HepG2 (cell line): Measurements from ENCODE around the gene ROBO3. TPM values are rescaled to one million over a fixed set of nuclear protein-coding genes. Genes with fewer than 3 reads are reported as not detected.

ENCODE experiments used
- ATAC-seq: fragments of 200-7000 bp; cut with Tn5 transposase; 3 replicates; pipeline ENCODE4 v1.9.1; 2020; ENCODE audit warnings: mild to moderate bottlenecking, moderate library complexity
- BruUV-seq: library from RNA; stranded (reverse); fragments of 400-500 nt; replicated peaks from 2 replicates; lab custom pipeline; 2021; lab: Mats Ljungman, UMichigan
- CTCF ChIA-PET: fragments of 300-600 bp; formaldehyde crosslinking; extraction: SDS; loops from one replicate; lab custom pipeline; 2021; ENCODE audit warnings: low total read pairs, inconsistent platforms, low intra/inter-chr PET ratio; lab: Yijun Ruan, JAX
- POLR2A ChIA-PET: fragments of 350-600 bp; sonication (Branson Sonifier 250); formaldehyde crosslinking; loops from one replicate; lab custom pipeline; 2020; ENCODE audit warnings: antibody characterized with exemption, inconsistent platforms; lab: Yijun Ruan, JAX
- DNase-seq: peaks from one replicate; pipeline ENCODE4 v3.0.0-alpha.2; 2015; ENCODE audit warnings: low spot score
- FAIRE-seq: peaks from 3 replicates; lab custom pipeline; 2011; peaks lifted over from hg19 to GRCh38; lab: Jason Lieb, UNC
- H2AFZ ChIP-seq: one replicate; pipeline ENCODE4 v1.6.1; 2011; ENCODE audit warnings: low read length, inconsistent platforms
- H3K27ac ChIP-seq: fragments of 300-600 bp; 3 replicates; pipeline ENCODE4 v1.8.0; 2011; ENCODE audit warnings: mixed run types, mild to moderate bottlenecking, mixed read lengths, low read length, inconsistent platforms; ENCODE audit not compliant: insufficient read depth; ENCODE audit errors: extremely low read length
- H3K27me3 ChIP-seq, 2 experiments: fragments of 200-600 bp in 1 of 2; 2 replicates in 1 of 2; 3 replicates in 1 of 2; pipeline versions ENCODE4 v1.6.0 to v1.8.0; 2011; ENCODE audit warnings: low read length in 2 of 2, mild to moderate bottlenecking in 2 of 2, moderate library complexity in 2 of 2, inconsistent platforms in 1 of 2; ENCODE audit not compliant: insufficient read depth in 2 of 2, control insufficient read depth in 1 of 2
- H3K36me3 ChIP-seq, 2 experiments: fragments of 200-600 bp in 1 of 2; replicated peaks in 1 of 2; 2 replicates in 1 of 2; 3 replicates in 1 of 2; pipeline versions ENCODE4 v1.5.1 to v1.8.0; 2011; ENCODE audit warnings: low read length in 2 of 2, inconsistent platforms in 1 of 2; ENCODE audit not compliant: insufficient read depth in 2 of 2, control insufficient read depth in 1 of 2
- H3K4me1 ChIP-seq: 2 replicates; pipeline ENCODE4 v1.5.1; 2012; ENCODE audit warnings: low read length, inconsistent platforms; ENCODE audit not compliant: insufficient read depth
- H3K4me2 ChIP-seq: 2 replicates; pipeline ENCODE4 v1.6.0; 2011; ENCODE audit warnings: low read depth, low read length, inconsistent platforms
- H3K4me3 ChIP-seq, 3 experiments: fragments of 200-600 bp in 1 of 3; sonication (generic), shearing (Covaris generic) in 1 of 3; replicated peaks in 1 of 3; 2 replicates each; pipeline ENCODE4 v1.5.1; 2011 to 2016; ENCODE audit warnings: low read length in 3 of 3, inconsistent platforms in 2 of 3, low read depth in 2 of 3, mild to moderate bottlenecking in 2 of 3, control low read depth in 1 of 3, mixed read lengths in 1 of 3; ENCODE audit not compliant: insufficient read depth in 1 of 3
- H3K79me2 ChIP-seq: one replicate; pipeline ENCODE4 v1.6.1; 2011; ENCODE audit warnings: low read length, inconsistent platforms; ENCODE audit not compliant: insufficient read depth
- H3K9ac ChIP-seq: 2 replicates; pipeline ENCODE4 v1.6.0; 2011; ENCODE audit warnings: mild to moderate bottlenecking, low read depth, low read length, inconsistent platforms; ENCODE audit not compliant: insufficient read depth
- H3K9me3 ChIP-seq: 2 replicates; pipeline ENCODE4 v1.5.1; 2012; ENCODE audit warnings: mild to moderate bottlenecking, low read length
- H4K20me1 ChIP-seq: 2 replicates; pipeline ENCODE4 v1.6.0; 2011; ENCODE audit warnings: inconsistent platforms, mild to moderate bottlenecking, low read length, moderate library complexity; ENCODE audit not compliant: insufficient read depth
- ATM ChIP-seq: fragments of 450-650 bp; IDR thresholded peaks from 2 replicates; pipeline ENCODE4 v1.7.1; 2017; ENCODE audit warnings: mild to moderate bottlenecking, borderline replicate concordance
- KDM3A ChIP-seq: IDR thresholded peaks from 2 replicates; pipeline ENCODE4 v1.6.1; 2018; ENCODE audit warnings: low read depth, missing compliant biosample characterization
- RXRB ChIP-seq: IDR thresholded peaks from 2 replicates; pipeline ENCODE4 v1.6.1; 2016; ENCODE audit warnings: borderline replicate concordance, missing genetic modification reagents, missing compliant biosample characterization
- ZBTB38 ChIP-seq: sonication (generic); formaldehyde crosslinking; IDR thresholded peaks from 2 replicates; pipeline ENCODE4 v1.5.1; 2020; ENCODE audit warnings: mild to moderate bottlenecking, missing genetic modification reagents
- ZNF33B ChIP-seq: sonication (generic); formaldehyde crosslinking; IDR thresholded peaks from 2 replicates; pipeline ENCODE4 v1.5.1; 2020; ENCODE audit warnings: mild to moderate bottlenecking, missing genetic modification reagents
- ZNF501 ChIP-seq: sonication (generic); formaldehyde crosslinking; IDR thresholded peaks from 2 replicates; pipeline ENCODE4 v1.5.1; 2020; ENCODE audit warnings: mild to moderate bottlenecking, moderate library complexity, missing genetic modification reagents
- ZNF672 ChIP-seq: sonication (generic); formaldehyde crosslinking; IDR thresholded peaks from 2 replicates; pipeline ENCODE4 v1.8.1; 2022; ENCODE audit warnings: missing genetic modification reagents
- ZNF788 ChIP-seq: sonication (generic); formaldehyde crosslinking; IDR thresholded peaks from 2 replicates; pipeline ENCODE4 v1.5.0; 2020; ENCODE audit warnings: mild to moderate bottlenecking, missing genetic modification reagents, borderline replicate concordance
- WGBS: methylation state at CpG from one replicate; pipeline ENCODE4 v1.1.6; 2017; ENCODE audit warnings: low lambda C conversion rate; 5-methylcytosine and 5-hydroxymethylcytosine counted together
- in situ Hi-C: cut with HindIII; loops from 2 replicates; pipeline ENCODE4 v1.10.0; 2017; ENCODE audit warnings: low pct_unique_long_range_greater_than_20kb; ENCODE audit not compliant: extremely low pct_ligation_motif_present
- intact Hi-C: fragments of 100-400 bp; cut with micrococcal nuclease; formaldehyde crosslinking; loops from one replicate; pipeline ENCODE4 v1.10.0; 2022; ENCODE audit not compliant: unreplicated experiment
- polyA plus RNA-seq, 8 experiments: library from polyadenylated mRNA; depleted of rRNA in 3 of 8; stranded (reverse) in 7 of 8; unstranded in 1 of 8; fragments of >200 nt; fragmentation: Illumina TruSeq in 4 of 8; extraction: Trizol in 4 of 8; gene quantifications; 2 replicates each; pipeline versions ENCODE4 v1.2.1 to v1.2.3, GENCODE V29; 2011 to 2016; ENCODE audit warnings: low read depth in 4 of 8, missing spikeins in 1 of 8, mixed read lengths in 1 of 8; ENCODE audit not compliant: insufficient read depth in 1 of 8
- total RNA-seq, 5 experiments: library from RNA; depleted of rRNA; stranded (reverse); fragments of >200 nt; fragmentation: Illumina TruSeq; extraction: Trizol; gene quantifications; 2 replicates each; pipeline ENCODE4 v1.2.3, GENCODE V29; 2016; ENCODE audit warnings: low read depth in 1 of 5
- TF ChIP-seq, protein P1 (sequence below): sonication (generic); formaldehyde crosslinking; IDR thresholded peaks from 2 replicates; pipeline ENCODE4 v1.4.0; 2020; ENCODE audit warnings: mild to moderate bottlenecking, missing genetic modification reagents
- TF ChIP-seq, protein P2 (sequence below): sonication (generic); formaldehyde crosslinking; IDR thresholded peaks from 2 replicates; pipeline ENCODE4 v1.5.1; 2020; ENCODE audit warnings: mild to moderate bottlenecking, missing genetic modification reagents, moderate library complexity

Gene ROBO3
- total and polyA plus RNA-seq, 2 of the 13 experiments (the other 11 are each of a cell fraction or from before 2014, with no cell fraction given), result 0.07 to 2.4 TPM

DNA sequence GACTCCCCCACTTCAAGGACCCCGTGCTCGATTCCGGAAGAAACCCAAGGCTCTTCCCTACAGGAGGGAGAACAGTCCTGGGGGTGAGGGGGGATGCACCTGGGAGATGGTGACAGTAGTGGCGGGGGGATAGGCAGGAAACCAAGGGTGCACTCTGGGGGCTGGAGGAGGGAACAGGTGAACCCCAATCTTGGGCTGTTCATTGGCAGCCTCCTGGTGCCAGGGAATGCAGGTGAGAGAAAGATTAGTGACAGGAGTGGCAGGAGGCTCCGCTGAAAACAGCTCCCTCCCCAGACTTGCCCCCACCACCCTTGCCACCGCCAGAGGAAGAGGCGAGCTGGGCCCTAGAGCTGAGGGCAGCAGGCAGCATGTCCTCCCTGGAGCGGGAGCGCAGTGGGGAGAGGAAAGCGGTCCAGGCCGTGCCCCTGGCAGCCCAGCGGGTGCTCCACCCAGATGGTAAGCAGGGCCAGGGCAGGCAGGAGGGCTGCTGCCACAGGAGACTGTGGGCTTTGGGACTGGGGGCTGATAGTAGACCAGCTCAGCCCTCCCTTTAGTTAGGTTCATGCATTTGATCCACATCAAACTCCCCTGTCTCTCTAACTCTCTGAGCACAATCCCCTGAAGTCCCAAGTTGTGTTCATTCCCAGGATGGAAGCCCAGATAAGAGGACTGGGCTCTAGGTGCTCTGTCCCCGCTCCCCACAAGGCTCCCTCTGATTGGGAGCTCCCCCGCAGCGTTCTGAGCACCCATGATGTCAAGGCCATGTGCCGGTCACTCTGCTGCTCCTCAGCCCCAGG, 14.5 kb downstream of the ROBO3 start:
- no peak for DNase-seq

More for the DNA sequence above, 14.5 kb downstream of the ROBO3 start:
- peaks cover 82% of the 10 kb centered on the region for H3K4me1 ChIP-seq
- no peak overlapping the region for H3K9ac ChIP-seq
- peaks cover 0 to 39% of the 10 kb centered on the region in 2 experiments; a peak in 4 of 5 replicates for H3K27me3 ChIP-seq
- FAIRE-seq, result no peak
- no peak overlapping the region for H2AFZ ChIP-seq
- ChIA-PET CTCF (no interaction called here), POLR2A (no interaction called here)
- no peak overlapping the region for H3K4me3 ChIP-seq
- H3K27ac ChIP-seq, result no peak overlapping the region
- intact Hi-C loops, result no loop called here
- no peaks in the 10 kb centered on the region for H3K9me3 ChIP-seq
- TF ChIP-seq, protein P1, sequence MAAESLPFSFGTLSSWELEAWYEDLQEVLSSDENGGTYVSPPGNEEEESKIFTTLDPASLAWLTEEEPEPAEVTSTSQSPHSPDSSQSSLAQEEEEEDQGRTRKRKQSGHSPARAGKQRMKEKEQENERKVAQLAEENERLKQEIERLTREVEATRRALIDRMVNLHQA (CRISPR knock-in tag), result no peak
- TF ChIP-seq ZNF501 (0 out of 2 replicates have a peak, but pooled peaks have one; percentile 14), ATM (no peak), ZNF788 (CRISPR knock-in tag) (0 out of 2 replicates have a peak, but pooled peaks have one; percentile 51), ZNF672 (CRISPR knock-in tag) (no peak), RXRB (CRISPR knock-in tag) (0 out of 2 replicates have a peak, but pooled peaks have one; percentile 7), ZNF33B (CRISPR knock-in tag) (no peak), KDM3A (CRISPR knock-in tag) (no peak), ZBTB38 (CRISPR knock-in tag) (0 out of 2 replicates have a peak, but pooled peaks have one; percentile 11)
- TF ChIP-seq, protein P2, sequence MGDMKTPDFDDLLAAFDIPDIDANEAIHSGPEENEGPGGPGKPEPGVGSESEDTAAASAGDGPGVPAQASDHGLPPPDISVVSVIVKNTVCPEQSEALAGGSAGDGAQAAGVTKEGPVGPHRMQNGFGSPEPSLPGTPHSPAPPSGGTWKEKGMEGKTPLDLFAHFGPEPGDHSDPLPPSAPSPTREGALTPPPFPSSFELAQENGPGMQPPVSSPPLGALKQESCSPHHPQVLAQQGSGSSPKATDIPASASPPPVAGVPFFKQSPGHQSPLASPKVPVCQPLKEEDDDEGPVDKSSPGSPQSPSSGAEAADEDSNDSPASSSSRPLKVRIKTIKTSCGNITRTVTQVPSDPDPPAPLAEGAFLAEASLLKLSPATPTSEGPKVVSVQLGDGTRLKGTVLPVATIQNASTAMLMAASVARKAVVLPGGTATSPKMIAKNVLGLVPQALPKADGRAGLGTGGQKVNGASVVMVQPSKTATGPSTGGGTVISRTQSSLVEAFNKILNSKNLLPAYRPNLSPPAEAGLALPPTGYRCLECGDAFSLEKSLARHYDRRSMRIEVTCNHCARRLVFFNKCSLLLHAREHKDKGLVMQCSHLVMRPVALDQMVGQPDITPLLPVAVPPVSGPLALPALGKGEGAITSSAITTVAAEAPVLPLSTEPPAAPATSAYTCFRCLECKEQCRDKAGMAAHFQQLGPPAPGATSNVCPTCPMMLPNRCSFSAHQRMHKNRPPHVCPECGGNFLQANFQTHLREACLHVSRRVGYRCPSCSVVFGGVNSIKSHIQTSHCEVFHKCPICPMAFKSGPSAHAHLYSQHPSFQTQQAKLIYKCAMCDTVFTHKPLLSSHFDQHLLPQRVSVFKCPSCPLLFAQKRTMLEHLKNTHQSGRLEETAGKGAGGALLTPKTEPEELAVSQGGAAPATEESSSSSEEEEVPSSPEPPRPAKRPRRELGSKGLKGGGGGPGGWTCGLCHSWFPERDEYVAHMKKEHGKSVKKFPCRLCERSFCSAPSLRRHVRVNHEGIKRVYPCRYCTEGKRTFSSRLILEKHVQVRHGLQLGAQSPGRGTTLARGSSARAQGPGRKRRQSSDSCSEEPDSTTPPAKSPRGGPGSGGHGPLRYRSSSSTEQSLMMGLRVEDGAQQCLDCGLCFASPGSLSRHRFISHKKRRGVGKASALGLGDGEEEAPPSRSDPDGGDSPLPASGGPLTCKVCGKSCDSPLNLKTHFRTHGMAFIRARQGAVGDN, result 0 out of 2 replicates have a peak, but pooled peaks have one; percentile 1
- peak overlapping the region; percentile 5; the same call in 1 of the 2 replicates for H3K4me2 ChIP-seq
- H3K36me3 ChIP-seq, result no peaks in the 10 kb centered on the region
- no peak for ATAC-seq
- in situ Hi-C loops, result loop anchor here (5.0 kb wide), 1 partner anchor 73 kb away; the partner anchor contains the start of gene CCDC15
- BruUV-seq, result no TSS peak
- H3K79me2 ChIP-seq, result no peaks in the 10 kb centered on the region
- WGBS, result 51% methylated on average over 10 of the region's 16 CpGs
- no peaks in the 10 kb centered on the region for H4K20me1 ChIP-seq
